Esophagus squamous epithelium (tissue), 5 donors: ENCODE data around the gene MED29. TPM values are rescaled to one million over a fixed set of nuclear protein-coding genes. Genes with fewer than 3 reads are reported as not detected.

Experiments
- DNase-seq: peaks from one replicate; lab custom pipeline; 2025; lab: John Stamatoyannopoulos, UW
- H3K27ac ChIP-seq, 4 donors: fragments of 200-600 bp; sonication (generic); one replicate each; pipeline ENCODE4 v1.5.1; 2016 to 2019; ENCODE audit warnings: mild to moderate bottlenecking in 1 of 4
- H3K27me3 ChIP-seq, 4 donors: fragments of 200-600 bp; sonication (generic); 1 replicate in 3 of 4; 2 replicates in 1 of 4; pipeline versions ENCODE4 v1.5.1 to v1.6.0; 2017 to 2021; ENCODE audit warnings: antibody characterized with exemption in 1 of 4
- H3K36me3 ChIP-seq, 3 donors: fragments of 200-600 bp; sonication (generic); one replicate each; pipeline ENCODE4 v1.5.1; 2016 to 2019
- H3K4me1 ChIP-seq, 3 donors: fragments of 200-600 bp; sonication (generic); one replicate each; pipeline ENCODE4 v1.5.1; 2017 to 2019
- H3K4me3 ChIP-seq, 4 donors: fragments of 200-600 bp; sonication (generic); 1 replicate in 3 of 4; 2 replicates in 1 of 4; pipeline ENCODE4 v1.5.1; 2016 to 2019; ENCODE audit warnings: mild to moderate bottlenecking in 2 of 4, moderate library complexity in 1 of 4
- H3K9me3 ChIP-seq, 3 donors: fragments of 200-600 bp; sonication (generic); one replicate each; pipeline ENCODE4 v1.5.1; 2016 to 2019
- CTCF ChIP-seq, 6 experiments: fragments of 450-650 bp in 4 of 6; fragments of 200-600 bp in 2 of 6; sonication (generic) in 2 of 6; IDR thresholded peaks; one replicate each; pipeline ENCODE4 v1.5.1; 2016 to 2019; ENCODE audit warnings: antibody characterized with exemption in 6 of 6, mild to moderate bottlenecking in 4 of 6, moderate library complexity in 4 of 6
- POLR2A ChIP-seq, 4 donors: fragments of 450-650 bp; IDR thresholded peaks; one replicate each; pipeline ENCODE4 v1.6.1; 2017; ENCODE audit warnings: antibody characterized with exemption in 4 of 4, mild to moderate bottlenecking in 4 of 4, moderate library complexity in 3 of 4
- WGBS, 2 donors: methylation state at CpG; one replicate each; pipeline ENCODE4 v1.1.5; 2018; 5-methylcytosine and 5-hydroxymethylcytosine counted together
- intact Hi-C: fragments of 100-400 bp; cut with DNase I; formaldehyde crosslinking; loops from one replicate; pipeline ENCODE4 v1.15.0; 2022
- total RNA-seq, 4 donors: library from RNA; depleted of rRNA; stranded (reverse); fragments of >200 nt; gene quantifications; one replicate each; pipeline ENCODE4 v1.1.0, GENCODE V29; 2016
- donor health status: DM: yes; HTN: yes; CAD: no.

MED29 gene
- total RNA-seq, 4 donors from 2014 or later: 11.8 to 20.1 (median 16.5) TPM

- H3K27me3 ChIP-seq: no peaks in the 10 kb centered on the region
- peaks cover 0 to 35% (median 4%) of the 10 kb centered on the region in 3 donors for H3K36me3 ChIP-seq
- WGBS, 2 donors: 88 to 91% methylated on average over 7 of the region's 7 CpGs
- TF ChIP-seq CTCF (IDR thresholded peaks at IDR 0.05): no peak
- no peak for TF ChIP-seq POLR2A (IDR thresholded peaks at IDR 0.05)
- peaks cover 0 to 25% (median 14%) of the 10 kb centered on the region in 3 donors for H3K4me1 ChIP-seq
- H3K27ac ChIP-seq: no peak overlapping the region
- H3K9me3 ChIP-seq: no peaks in the 10 kb centered on the region
- no peak overlapping the region for H3K4me3 ChIP-seq
- DNase-seq: no peak
- intact Hi-C loops: no loop called here
Measured at GRCh38 chr19:39425744-39426143, 34.6 kb downstream of the MED29 start.

- peaks cover 0 to 35% (median 4%) of the 10 kb centered on the region in 3 donors for H3K36me3 ChIP-seq
- no peaks in the 10 kb centered on the region for H3K9me3 ChIP-seq
- H3K4me3 ChIP-seq: no peak overlapping the region
- TF ChIP-seq POLR2A (IDR thresholded peaks at IDR 0.05) (no peak), CTCF (IDR thresholded peaks at IDR 0.05) (no peak)
- intact Hi-C loops: no loop called here
- WGBS, 2 donors: 56 to 60% methylated on average over 5 of the region's 5 CpGs
- peaks cover 2 to 29% (median 18%) of the 10 kb centered on the region in 3 donors for H3K4me1 ChIP-seq
- no peaks in the 10 kb centered on the region for H3K27me3 ChIP-seq
- no peak for DNase-seq
- no peak overlapping the region for H3K27ac ChIP-seq
Measured at GRCh38 chr19:39426170-39426569, 35.0 kb downstream of the MED29 start.

GRCh38 chr19:39427707-39428106, 36.5 kb downstream of the MED29 start:
- H3K4me1 ChIP-seq: peaks cover 3 to 44% (median 26%) of the 10 kb centered on the region in 3 donors
- peak overlapping the region in 3 of 4 donors; percentile 64 to 85 (median 81) for H3K27ac ChIP-seq
- no peaks in the 10 kb centered on the region for H3K9me3 ChIP-seq
- DNase-seq: no peak
- TF ChIP-seq CTCF (IDR thresholded peaks at IDR 0.05) (no peak), POLR2A (IDR thresholded peaks at IDR 0.05) (no peak)
- H3K27me3 ChIP-seq: no peaks in the 10 kb centered on the region
- H3K36me3 ChIP-seq: peaks cover 3 to 33% (median 5%) of the 10 kb centered on the region in 3 donors
- WGBS, 2 donors: 94% methylated on average over 2 to 11 of the region's 11 CpGs
- intact Hi-C loops: no loop called here
- no peak overlapping the region for H3K4me3 ChIP-seq

- H3K27ac ChIP-seq: peak overlapping the region; percentile 53 to 85 (median 72)
- H3K9me3 ChIP-seq: no peaks in the 10 kb centered on the region
- no peak for TF ChIP-seq CTCF (IDR thresholded peaks at IDR 0.05)
- TF ChIP-seq POLR2A (IDR thresholded peaks at IDR 0.05): no peak
- H3K4me3 ChIP-seq: peak overlapping the region in 1 of 4 donors; percentile 23
- no peaks in the 10 kb centered on the region for H3K27me3 ChIP-seq
- WGBS, 2 donors: 42 to 46% methylated on average over 9 to 15 of the region's 23 CpGs
- intact Hi-C loops: no loop called here
- no peak for DNase-seq
- H3K36me3 ChIP-seq: peaks cover 11 to 33% (median 13%) of the 10 kb centered on the region in 3 donors
- H3K4me1 ChIP-seq: peaks cover 3 to 52% (median 33%) of the 10 kb centered on the region in 3 donors
Measured at GRCh38 chr19:39428283-39429112, 37.3 kb downstream of the MED29 start.
